GM23338 (cell line): Measurements from ENCODE around the gene ZNF385B. TPM values are rescaled to one million over a fixed set of nuclear protein-coding genes. Genes with fewer than 3 reads are reported as not detected.

Source experiments
- ATAC-seq: fragments of 200-7000 bp; cut with Tn5 transposase; 3 replicates; pipeline ENCODE4 v1.9.1; 2020
- DNase-seq: peaks from one replicate; pipeline ENCODE4 v3.0.0-alpha.2; 2015; ENCODE audit warnings: low spot score
- H2AFZ ChIP-seq: fragments of 200-600 bp; sonication (generic); 2 replicates; pipeline ENCODE4 v1.8.0; 2016; ENCODE audit warnings: antibody characterized with exemption, mild to moderate bottlenecking, moderate library complexity
- H3F3A ChIP-seq: fragments of 200-600 bp; sonication (generic); replicated peaks from 2 replicates; pipeline ENCODE4 v1.8.0; 2017; ENCODE audit warnings: antibody characterized with exemption, mixed run types, low read depth
- H3K27ac ChIP-seq: fragments of 200-600 bp; sonication (generic); 2 replicates; pipeline ENCODE4 v1.6.1; 2016; ENCODE audit warnings: low read depth
- H3K27me3 ChIP-seq: fragments of 200-600 bp; sonication (generic); 2 replicates; pipeline ENCODE4 v1.8.0; 2016; ENCODE audit warnings: mild to moderate bottlenecking, mixed run types, moderate library complexity; ENCODE audit not compliant: insufficient read depth
- H3K36me3 ChIP-seq: fragments of 200-600 bp; sonication (generic); 2 replicates; pipeline ENCODE4 v1.8.0; 2016; ENCODE audit warnings: mild to moderate bottlenecking; ENCODE audit not compliant: insufficient read depth
- H3K4me1 ChIP-seq: fragments of 200-600 bp; sonication (generic); 2 replicates; pipeline ENCODE4 v1.8.0; 2016; ENCODE audit warnings: mild to moderate bottlenecking, moderate library complexity; ENCODE audit not compliant: insufficient read depth
- H3K4me2 ChIP-seq: fragments of 200-600 bp; sonication (generic); 2 replicates; pipeline ENCODE4 v1.7.1; 2017; ENCODE audit warnings: mixed run types
- H3K4me3 ChIP-seq: fragments of 200-600 bp; sonication (generic); 2 replicates; pipeline ENCODE4 v1.6.1; 2016; ENCODE audit warnings: mixed run types
- H3K79me2 ChIP-seq: fragments of 200-600 bp; sonication (generic); replicated peaks from 2 replicates; pipeline ENCODE4 v1.8.0; 2017; ENCODE audit warnings: mild to moderate bottlenecking; ENCODE audit not compliant: insufficient read depth
- H3K9me2 ChIP-seq: fragments of 200-600 bp; sonication (generic); 2 replicates; pipeline ENCODE4 v1.8.0; 2017; ENCODE audit not compliant: insufficient read depth
- H4K20me1 ChIP-seq: fragments of 200-600 bp; sonication (generic); replicated peaks from 2 replicates; pipeline ENCODE4 v1.8.0; 2017; ENCODE audit warnings: mild to moderate bottlenecking; ENCODE audit not compliant: insufficient read depth
- H3K27ac Mint-ChIP-seq: 2 replicates; pipeline ENCODE4 v1.8.0; 2020; ENCODE audit warnings: inconsistent platforms, mild to moderate bottlenecking, moderate library complexity, mixed read lengths
- H3K27me3 Mint-ChIP-seq: 3 replicates; pipeline ENCODE4 v1.8.0; 2022; ENCODE audit warnings: low read depth, mild to moderate bottlenecking, moderate library complexity, mixed read lengths, inconsistent platforms; ENCODE audit not compliant: insufficient read depth, poor library complexity
- H3K36me3 Mint-ChIP-seq: 3 replicates; pipeline ENCODE4 v1.8.0; 2021; ENCODE audit warnings: low read depth, mild to moderate bottlenecking, inconsistent platforms, moderate library complexity, mixed read lengths
- H3K4me1 Mint-ChIP-seq: 3 replicates; pipeline ENCODE4 v1.8.0; 2020; ENCODE audit warnings: mild to moderate bottlenecking, inconsistent platforms, mixed read lengths
- H3K4me3 Mint-ChIP-seq: 3 replicates; pipeline ENCODE4 v1.8.0; 2021; ENCODE audit warnings: moderate library complexity, mild to moderate bottlenecking, inconsistent platforms, mixed read lengths
- H3K9me3 Mint-ChIP-seq: 3 replicates; pipeline ENCODE4 v1.8.0; 2020; ENCODE audit warnings: moderate library complexity, mild to moderate bottlenecking, inconsistent platforms, mixed read lengths
- CREB1 ChIP-seq: fragments of 250-450 bp; sonication (Bioruptor Pico); IDR thresholded peaks from 2 replicates; pipeline ENCODE4 v1.5.0; 2020; ENCODE audit warnings: low read depth, mild to moderate bottlenecking, moderate library complexity
- CTCF ChIP-seq, 2 experiments: fragments of 200-600 bp in 1 of 2; sonication (generic) in 1 of 2; conservative IDR thresholded peaks; 2 replicates each; pipeline versions ENCODE4 v1.5.1 to v1.6.1; 2016 to 2017; ENCODE audit warnings: antibody characterized with exemption in 2 of 2, low read depth in 2 of 2, mild to moderate bottlenecking in 2 of 2, moderate library complexity in 1 of 2
- EZH2 ChIP-seq: fragments of 200-600 bp; sonication (generic); IDR thresholded peaks from one replicate; pipeline ENCODE4 v1.8.0; 2017; ENCODE audit warnings: antibody characterized with exemption, mild to moderate bottlenecking, low read depth; ENCODE audit not compliant: unreplicated experiment
- EZH2phosphoT487 ChIP-seq: fragments of 200-600 bp; sonication (generic); IDR thresholded peaks from one replicate; pipeline ENCODE4 v1.8.1; 2018; ENCODE audit warnings: antibody characterized with exemption; ENCODE audit not compliant: unreplicated experiment
- JUNB ChIP-seq: IDR thresholded peaks from one replicate; pipeline ENCODE4 v1.6.1; 2016; ENCODE audit warnings: antibody characterized with exemption; ENCODE audit not compliant: unreplicated experiment
- NANOG ChIP-seq: IDR thresholded peaks from 2 replicates; pipeline ENCODE4 v1.6.1; 2016; ENCODE audit warnings: antibody characterized with exemption, borderline replicate concordance
- POLR2AphosphoS5 ChIP-seq: IDR thresholded peaks from 2 replicates; pipeline ENCODE4 v1.6.1; 2016; ENCODE audit warnings: antibody characterized with exemption, low read depth
- STAT1 ChIP-seq: IDR thresholded peaks from one replicate; pipeline ENCODE4 v1.6.1; 2016; ENCODE audit warnings: antibody characterized with exemption; ENCODE audit not compliant: unreplicated experiment
- ZNF114 ChIP-seq: fragments of 250-450 bp; sonication (Bioruptor Pico); IDR thresholded peaks from 2 replicates; pipeline ENCODE4 v1.5.0; 2020; ENCODE audit warnings: mild to moderate bottlenecking, moderate library complexity
- ZNF331 ChIP-seq: fragments of 250-450 bp; sonication (Bioruptor Pico); IDR thresholded peaks from 2 replicates; pipeline ENCODE4 v1.5.0; 2020; ENCODE audit warnings: low read depth, mild to moderate bottlenecking, moderate library complexity
- ZNF462 ChIP-seq: fragments of 250-450 bp; sonication (Bioruptor Pico); IDR thresholded peaks from 2 replicates; pipeline ENCODE4 v1.5.0; 2020; ENCODE audit warnings: mild to moderate bottlenecking, moderate library complexity
- polyA plus RNA-seq: library from polyadenylated mRNA; unstranded; fragments of >200 nt; fragmentation: Nextera tagmentation; extraction: Ambion mirVana; gene quantifications from 2 replicates; pipeline ENCODE4 v1.2.1, GENCODE V29; 2016
- total RNA-seq: library from RNA; depleted of rRNA; stranded (reverse); fragments of >200 nt; shearing (Covaris generic); gene quantifications from 2 replicates; pipeline ENCODE4 v1.2.3, GENCODE V29; 2014
- TF ChIP-seq, protein P1 (sequence below): IDR thresholded peaks from one replicate; pipeline ENCODE4 v1.6.1; 2018; ENCODE audit warnings: antibody characterized with exemption; ENCODE audit not compliant: unreplicated experiment
- TF ChIP-seq, protein P2 (sequence below): IDR thresholded peaks from 2 replicates; pipeline ENCODE4 v1.6.1; 2016; ENCODE audit warnings: antibody characterized with exemption

Gene ZNF385B
- total and polyA plus RNA-seq, 2 experiments from 2014 or later = 1.5 to 4.6 TPM

DNA sequence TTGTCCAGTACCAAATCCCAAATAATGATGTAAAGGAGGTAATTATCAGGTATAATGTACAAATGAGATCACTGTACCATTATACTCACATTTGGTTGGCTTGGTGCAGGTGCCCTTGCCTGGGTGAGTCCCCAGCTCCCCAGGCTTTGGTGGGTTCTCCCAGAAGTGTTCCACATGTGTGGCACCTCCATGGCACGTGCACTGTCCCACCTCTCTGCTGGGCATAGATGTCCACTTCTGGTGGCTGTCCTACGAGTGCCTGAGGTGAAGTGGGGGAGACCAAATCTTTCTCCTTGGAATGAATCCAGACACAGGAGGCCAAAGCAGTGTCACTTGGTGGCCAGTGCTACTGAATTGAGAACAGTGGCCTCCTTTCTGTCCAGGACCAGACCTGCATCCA, 434.3 kb downstream of the ZNF385B start:
- Mint-ChIP-seq H3K27ac (no peak overlapping the region), H3K9me3 (no peaks in the 10 kb centered on the region), H3K4me3 (no peak overlapping the region), H3K4me1 (peaks cover 24% of the 10 kb centered on the region), H3K27me3 (peaks cover 2% of the 10 kb centered on the region), H3K36me3 (no peaks in the 10 kb centered on the region)
- Histone ChIP-seq H3K27ac (no peak overlapping the region), H3K9me2 (no peaks in the 10 kb centered on the region; the same call in 1 of the 2 replicates), H4K20me1 (no peaks in the 10 kb centered on the region), H3K36me3 (no peaks in the 10 kb centered on the region), H3F3A (no peaks in the 10 kb centered on the region), H2AFZ (no peak overlapping the region; the same call in 1 of the 2 replicates), H3K4me1 (peaks cover 29% of the 10 kb centered on the region), H3K79me2 (no peaks in the 10 kb centered on the region), H3K4me3 (no peak overlapping the region), H3K4me2 (no peak overlapping the region), H3K27me3 (no peaks in the 10 kb centered on the region)
- TF ChIP-seq POLR2AphosphoS5 = no peak
- TF ChIP-seq EZH2phosphoT487 = no peak
- no peak for TF ChIP-seq JUNB
- TF ChIP-seq ZNF331 (CRISPR knock-in tag) = no peak
- TF ChIP-seq, protein P1, sequence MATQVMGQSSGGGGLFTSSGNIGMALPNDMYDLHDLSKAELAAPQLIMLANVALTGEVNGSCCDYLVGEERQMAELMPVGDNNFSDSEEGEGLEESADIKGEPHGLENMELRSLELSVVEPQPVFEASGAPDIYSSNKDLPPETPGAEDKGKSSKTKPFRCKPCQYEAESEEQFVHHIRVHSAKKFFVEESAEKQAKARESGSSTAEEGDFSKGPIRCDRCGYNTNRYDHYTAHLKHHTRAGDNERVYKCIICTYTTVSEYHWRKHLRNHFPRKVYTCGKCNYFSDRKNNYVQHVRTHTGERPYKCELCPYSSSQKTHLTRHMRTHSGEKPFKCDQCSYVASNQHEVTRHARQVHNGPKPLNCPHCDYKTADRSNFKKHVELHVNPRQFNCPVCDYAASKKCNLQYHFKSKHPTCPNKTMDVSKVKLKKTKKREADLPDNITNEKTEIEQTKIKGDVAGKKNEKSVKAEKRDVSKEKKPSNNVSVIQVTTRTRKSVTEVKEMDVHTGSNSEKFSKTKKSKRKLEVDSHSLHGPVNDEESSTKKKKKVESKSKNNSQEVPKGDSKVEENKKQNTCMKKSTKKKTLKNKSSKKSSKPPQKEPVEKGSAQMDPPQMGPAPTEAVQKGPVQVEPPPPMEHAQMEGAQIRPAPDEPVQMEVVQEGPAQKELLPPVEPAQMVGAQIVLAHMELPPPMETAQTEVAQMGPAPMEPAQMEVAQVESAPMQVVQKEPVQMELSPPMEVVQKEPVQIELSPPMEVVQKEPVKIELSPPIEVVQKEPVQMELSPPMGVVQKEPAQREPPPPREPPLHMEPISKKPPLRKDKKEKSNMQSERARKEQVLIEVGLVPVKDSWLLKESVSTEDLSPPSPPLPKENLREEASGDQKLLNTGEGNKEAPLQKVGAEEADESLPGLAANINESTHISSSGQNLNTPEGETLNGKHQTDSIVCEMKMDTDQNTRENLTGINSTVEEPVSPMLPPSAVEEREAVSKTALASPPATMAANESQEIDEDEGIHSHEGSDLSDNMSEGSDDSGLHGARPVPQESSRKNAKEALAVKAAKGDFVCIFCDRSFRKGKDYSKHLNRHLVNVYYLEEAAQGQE = no peak
- TF ChIP-seq NANOG = no peak
- no peak for TF ChIP-seq CREB1 (CRISPR knock-in tag)
- TF ChIP-seq, protein P2, sequence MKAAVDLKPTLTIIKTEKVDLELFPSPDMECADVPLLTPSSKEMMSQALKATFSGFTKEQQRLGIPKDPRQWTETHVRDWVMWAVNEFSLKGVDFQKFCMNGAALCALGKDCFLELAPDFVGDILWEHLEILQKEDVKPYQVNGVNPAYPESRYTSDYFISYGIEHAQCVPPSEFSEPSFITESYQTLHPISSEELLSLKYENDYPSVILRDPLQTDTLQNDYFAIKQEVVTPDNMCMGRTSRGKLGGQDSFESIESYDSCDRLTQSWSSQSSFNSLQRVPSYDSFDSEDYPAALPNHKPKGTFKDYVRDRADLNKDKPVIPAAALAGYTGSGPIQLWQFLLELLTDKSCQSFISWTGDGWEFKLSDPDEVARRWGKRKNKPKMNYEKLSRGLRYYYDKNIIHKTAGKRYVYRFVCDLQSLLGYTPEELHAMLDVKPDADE = no peak
- no peak for TF ChIP-seq CTCF (conservative IDR thresholded peaks at IDR 0.05; ENCODE audit: low read depth in 2 of 2)
- TF ChIP-seq ZNF462 (CRISPR knock-in tag) = no peak
- no peak for TF ChIP-seq EZH2
- TF ChIP-seq ZNF114 (CRISPR knock-in tag) = no peak
- TF ChIP-seq STAT1 = no peak
- no peak for ATAC-seq
- DNase-seq = no peak
